H9 (cell line): ENCODE results near the gene ATP2C1. TPM values are rescaled to one million over a fixed set of nuclear protein-coding genes. Genes with fewer than 3 reads are reported as not detected.

Experiments used
- DNase-seq: peaks from one replicate; pipeline ENCODE4 v3.0.0-alpha.2; 2017
- H2AFZ ChIP-seq: one replicate; pipeline ENCODE4 v1.6.1; 2013; ENCODE audit warnings: mild to moderate bottlenecking, low read length, control low read depth, moderate library complexity
- H2AK5ac ChIP-seq: 2 replicates; pipeline ENCODE4 v1.6.1; 2013; ENCODE audit warnings: low read length, control low read depth, mixed read lengths; ENCODE audit not compliant: insufficient read length
- H2BK120ac ChIP-seq: one replicate; pipeline ENCODE4 v1.6.1; 2013; ENCODE audit warnings: low read depth, mild to moderate bottlenecking, low read length, control low read depth, inconsistent platforms; ENCODE audit not compliant: poor library complexity, severe bottlenecking
- H2BK12ac ChIP-seq: 2 replicates; pipeline ENCODE4 v1.6.1; 2013; ENCODE audit warnings: low read length, control low read depth, mixed read lengths, low read depth; ENCODE audit not compliant: insufficient read length
- H2BK15ac ChIP-seq: 2 replicates; pipeline ENCODE4 v1.6.1; 2013; ENCODE audit warnings: low read depth, low read length, control low read depth
- H2BK20ac ChIP-seq: one replicate; pipeline ENCODE4 v1.6.1; 2013; ENCODE audit warnings: low read depth, mild to moderate bottlenecking, low read length, control low read depth, inconsistent platforms; ENCODE audit not compliant: poor library complexity, severe bottlenecking
- H2BK5ac ChIP-seq: 2 replicates; pipeline ENCODE4 v1.6.1; 2013; ENCODE audit warnings: low read length, control low read depth, mixed read lengths; ENCODE audit not compliant: insufficient read length
- H3K14ac ChIP-seq: 2 replicates; pipeline ENCODE4 v1.6.1; 2013; ENCODE audit warnings: low read length, control low read depth; ENCODE audit not compliant: insufficient read depth
- H3K18ac ChIP-seq: 2 replicates; pipeline ENCODE4 v1.6.1; 2013; ENCODE audit warnings: low read depth, mild to moderate bottlenecking, mixed read lengths, low read length, control low read depth; ENCODE audit not compliant: insufficient read length
- H3K23ac ChIP-seq: 2 replicates; pipeline ENCODE4 v1.6.1; 2013; ENCODE audit warnings: low read length, control low read depth, mixed read lengths, low read depth; ENCODE audit not compliant: insufficient read length
- H3K23me2 ChIP-seq: 2 replicates; pipeline ENCODE4 v1.6.1; 2013; ENCODE audit warnings: low read depth, mild to moderate bottlenecking, mixed read lengths, low read length, control low read depth; ENCODE audit not compliant: insufficient read length, poor library complexity, severe bottlenecking
- H3K27ac ChIP-seq: 2 replicates; pipeline ENCODE4 v1.5.1; 2013; ENCODE audit warnings: low read length, control low read depth, mixed read lengths, low read depth; ENCODE audit not compliant: insufficient read length
- H3K27me3 ChIP-seq: 2 replicates; pipeline ENCODE4 v1.6.1; 2013; ENCODE audit warnings: low read length, control low read depth, inconsistent platforms; ENCODE audit not compliant: insufficient read depth
- H3K4ac ChIP-seq: 2 replicates; pipeline ENCODE4 v1.6.1; 2013; ENCODE audit warnings: low read depth, mild to moderate bottlenecking, control low read depth, inconsistent platforms, low read length, moderate library complexity
- H3K4me1 ChIP-seq: 2 replicates; pipeline ENCODE4 v1.6.1; 2013; ENCODE audit warnings: low read length, control low read depth, inconsistent platforms; ENCODE audit not compliant: insufficient read depth
- H3K4me2 ChIP-seq: 2 replicates; pipeline ENCODE4 v1.6.1; 2013; ENCODE audit warnings: low read length, control low read depth, mixed read lengths; ENCODE audit not compliant: insufficient read length, insufficient read depth
- H3K56ac ChIP-seq: 2 replicates; pipeline ENCODE4 v1.6.1; 2013; ENCODE audit warnings: low read depth, mild to moderate bottlenecking, mixed read lengths, low read length, control low read depth; ENCODE audit not compliant: insufficient read length
- H3K79me1 ChIP-seq: 2 replicates; pipeline ENCODE4 v1.6.1; 2013; ENCODE audit warnings: low read depth, mild to moderate bottlenecking, moderate library complexity, low read length, control low read depth, inconsistent platforms; ENCODE audit not compliant: insufficient read depth, poor library complexity, severe bottlenecking
- H3K79me2 ChIP-seq: 2 replicates; pipeline ENCODE4 v1.6.1; 2013; ENCODE audit warnings: low read length, control low read depth, inconsistent platforms; ENCODE audit not compliant: insufficient read depth
- H3K9ac ChIP-seq: 2 replicates; pipeline ENCODE4 v1.6.1; 2013; ENCODE audit warnings: low read length, control low read depth, mixed read lengths; ENCODE audit not compliant: insufficient read length; ENCODE audit errors: extremely low read depth
- H3K9me3 ChIP-seq: one replicate; pipeline ENCODE4 v1.6.1; 2013; ENCODE audit warnings: low read depth, low read length, inconsistent platforms; ENCODE audit not compliant: control insufficient read depth
- H3T11ph ChIP-seq: one replicate; pipeline ENCODE4 v1.6.1; 2013; ENCODE audit warnings: mild to moderate bottlenecking, low read length, control low read depth, inconsistent platforms
- H4K20me1 ChIP-seq: one replicate; pipeline ENCODE4 v1.6.1; 2013; ENCODE audit not compliant: control insufficient read depth, insufficient read length, insufficient read depth
- H4K5ac ChIP-seq: 2 replicates; pipeline ENCODE4 v1.6.1; 2013; ENCODE audit warnings: low read depth, mild to moderate bottlenecking, mixed read lengths, low read length, control low read depth; ENCODE audit not compliant: insufficient read length
- H4K8ac ChIP-seq: replicated peaks from 2 replicates; pipeline ENCODE4 v1.6.1; 2013; ENCODE audit warnings: low read length, control low read depth, mixed read lengths, low read depth; ENCODE audit not compliant: insufficient read length
- H4K91ac ChIP-seq: 2 replicates; pipeline ENCODE4 v1.6.1; 2013; ENCODE audit warnings: low read depth, mild to moderate bottlenecking, moderate library complexity, mixed read lengths, low read length, control low read depth; ENCODE audit not compliant: insufficient read length
- H3K27ac Mint-ChIP-seq, 3 experiments: 2 replicates in 2 of 3; 3 replicates in 1 of 3; pipeline ENCODE4 v1.8.0; 2020 to 2021; ENCODE audit warnings: mixed read lengths in 3 of 3, mild to moderate bottlenecking in 1 of 3, moderate library complexity in 1 of 3
- H3K27me3 Mint-ChIP-seq: 2 replicates; pipeline ENCODE4 v1.8.0; 2021; ENCODE audit warnings: low read depth, mild to moderate bottlenecking, moderate library complexity, mixed read lengths
- H3K36me3 Mint-ChIP-seq, 3 experiments: 2 replicates in 2 of 3; 3 replicates in 1 of 3; pipeline ENCODE4 v1.8.0; 2020 to 2021; ENCODE audit warnings: low read depth in 3 of 3, mixed read lengths in 3 of 3; ENCODE audit not compliant: insufficient read depth in 1 of 3
- H3K4me1 Mint-ChIP-seq, 2 experiments: 2 replicates each; pipeline ENCODE4 v1.8.0; 2020; ENCODE audit warnings: mixed read lengths in 2 of 2
- H3K4me3 Mint-ChIP-seq, 2 experiments: 2 replicates in 1 of 2; 3 replicates in 1 of 2; pipeline ENCODE4 v1.8.0; 2020 to 2021; ENCODE audit warnings: mild to moderate bottlenecking in 2 of 2, mixed read lengths in 2 of 2, moderate library complexity in 1 of 2
- H3K9me3 Mint-ChIP-seq, 2 experiments: 2 replicates in 1 of 2; 3 replicates in 1 of 2; pipeline ENCODE4 v1.8.0; 2020; ENCODE audit warnings: mild to moderate bottlenecking in 2 of 2, mixed read lengths in 2 of 2, moderate library complexity in 1 of 2
- WGBS: extraction: QIAGEN DNeasy Blood & Tissue Kit; methylation state at CpG from one replicate; pipeline ENCODE4 v1.1.7; 2013; ENCODE audit warnings: missing lambda C conversion rate, low lambda C conversion rate, mixed read lengths; ENCODE audit not compliant: insufficient read length; ENCODE audit errors: extremely low coverage; 5-methylcytosine and 5-hydroxymethylcytosine counted together
- total RNA-seq: library from RNA; stranded (reverse); gene quantifications from 2 replicates; pipeline ENCODE4 v1.2.1, GENCODE V29; 2021
- TF ChIP-seq, protein P1 (sequence below): fragments of 200-600 bp; sonication (generic); conservative IDR thresholded peaks from 3 replicates; pipeline ENCODE4 v1.8.0; 2021; ENCODE audit warnings: antibody characterized with exemption, mild to moderate bottlenecking

ATP2C1 gene
- total RNA-seq, 1 experiment from 2014 or later, result 65.5 TPM

- H3K27ac ChIP-seq, result peak overlapping the region; percentile 7
- no peak overlapping the region for H3K4me2 ChIP-seq
- H3K27me3 Mint-ChIP-seq, result no peaks in the 10 kb centered on the region
- DNase-seq, result no peak
- H3K27ac Mint-ChIP-seq, result peak overlapping the region in 2 of 3 experiments; percentile 16 to 81; a peak in 4 of 7 replicates
- H4K5ac ChIP-seq, result no peak overlapping the region
- H2BK12ac ChIP-seq, result no peak overlapping the region
- H3K23ac ChIP-seq, result no peak overlapping the region
- no peak overlapping the region for H2AK5ac ChIP-seq
- no peak overlapping the region for H4K8ac ChIP-seq
- no peak overlapping the region for H2AFZ ChIP-seq
- no peak overlapping the region for H3K18ac ChIP-seq
- no peaks in the 10 kb centered on the region for H3K79me2 ChIP-seq
- H3K23me2 ChIP-seq, result no peaks in the 10 kb centered on the region
- no peak overlapping the region for H3T11ph ChIP-seq
- H3K9me3 Mint-ChIP-seq, result no peaks in the 10 kb centered on the region
- H3K27me3 ChIP-seq, result no peaks in the 10 kb centered on the region
- peaks cover 7 to 23% (median 14%) of the 10 kb centered on the region in 3 experiments; a peak in 6 of 7 replicates for H3K36me3 Mint-ChIP-seq
- no peak overlapping the region for H2BK20ac ChIP-seq
- H4K91ac ChIP-seq, result no peak overlapping the region
- H4K20me1 ChIP-seq, result no peaks in the 10 kb centered on the region
- H3K79me1 ChIP-seq, result no peaks in the 10 kb centered on the region
- H3K9me3 ChIP-seq, result no peaks in the 10 kb centered on the region
- H3K56ac ChIP-seq, result no peak overlapping the region
- no peak overlapping the region for H2BK15ac ChIP-seq
- H2BK5ac ChIP-seq, result no peak overlapping the region
- no peak overlapping the region for H3K9ac ChIP-seq
- WGBS, result no CpG with 5 or more reads among the region's 5 CpGs
- H3K4me1 Mint-ChIP-seq, result peaks cover 2 to 4% of the 10 kb centered on the region in 2 experiments; a peak in 2 of 4 replicates
- no peak overlapping the region for H2BK120ac ChIP-seq
- H3K4me3 Mint-ChIP-seq, result no peak overlapping the region
- H3K4ac ChIP-seq, result no peak overlapping the region
- no peaks in the 10 kb centered on the region for H3K4me1 ChIP-seq
- no peak overlapping the region for H3K14ac ChIP-seq
- TF ChIP-seq, protein P1, sequence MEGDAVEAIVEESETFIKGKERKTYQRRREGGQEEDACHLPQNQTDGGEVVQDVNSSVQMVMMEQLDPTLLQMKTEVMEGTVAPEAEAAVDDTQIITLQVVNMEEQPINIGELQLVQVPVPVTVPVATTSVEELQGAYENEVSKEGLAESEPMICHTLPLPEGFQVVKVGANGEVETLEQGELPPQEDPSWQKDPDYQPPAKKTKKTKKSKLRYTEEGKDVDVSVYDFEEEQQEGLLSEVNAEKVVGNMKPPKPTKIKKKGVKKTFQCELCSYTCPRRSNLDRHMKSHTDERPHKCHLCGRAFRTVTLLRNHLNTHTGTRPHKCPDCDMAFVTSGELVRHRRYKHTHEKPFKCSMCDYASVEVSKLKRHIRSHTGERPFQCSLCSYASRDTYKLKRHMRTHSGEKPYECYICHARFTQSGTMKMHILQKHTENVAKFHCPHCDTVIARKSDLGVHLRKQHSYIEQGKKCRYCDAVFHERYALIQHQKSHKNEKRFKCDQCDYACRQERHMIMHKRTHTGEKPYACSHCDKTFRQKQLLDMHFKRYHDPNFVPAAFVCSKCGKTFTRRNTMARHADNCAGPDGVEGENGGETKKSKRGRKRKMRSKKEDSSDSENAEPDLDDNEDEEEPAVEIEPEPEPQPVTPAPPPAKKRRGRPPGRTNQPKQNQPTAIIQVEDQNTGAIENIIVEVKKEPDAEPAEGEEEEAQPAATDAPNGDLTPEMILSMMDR, result no peak
These were observed 97.2 kb downstream of the ATP2C1 start for GRCh38 chr3:130991126-130991525.
